PC-9 (cell line): ENCODE measurements around the gene HDAC2.

Source experiments
- EZH2 ChIP-seq: fragments of 200-600 bp; sonication (generic); IDR thresholded peaks from 2 replicates; pipeline ENCODE4 v1.8.0; 2017; ENCODE audit warnings: antibody characterized with exemption, low read depth
- TF ChIP-seq, protein P1 (sequence below): fragments of 200-600 bp; sonication (generic); conservative IDR thresholded peaks from 2 replicates; pipeline ENCODE4 v1.6.1; 2017; ENCODE audit warnings: mixed run types, antibody characterized with exemption, mild to moderate bottlenecking, moderate library complexity

DNA sequence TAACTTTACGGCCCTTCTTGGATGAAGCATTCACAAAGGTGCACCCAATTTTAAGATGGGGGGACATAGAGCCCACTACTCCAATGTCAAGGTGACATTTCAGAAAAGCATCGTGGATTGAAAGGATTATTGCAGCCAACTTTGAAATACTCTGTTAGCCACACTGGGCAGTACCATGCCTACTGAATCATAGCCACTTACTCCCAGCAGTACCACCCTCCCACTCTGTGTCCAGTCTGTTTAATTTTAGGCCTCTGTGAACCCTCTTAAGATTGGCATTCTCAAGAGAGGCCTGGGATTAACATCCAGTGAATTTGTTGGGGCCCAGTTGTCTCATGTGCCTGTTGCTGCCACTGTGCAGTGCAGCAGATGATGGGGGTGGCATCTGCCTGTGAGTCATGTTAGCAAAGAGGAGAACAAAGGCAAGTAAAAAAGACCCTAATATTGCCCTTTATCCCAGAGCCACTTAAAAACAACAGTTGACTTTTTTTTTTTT is 11.2 kb upstream of the HDAC2 start:
- TF ChIP-seq, protein P1, sequence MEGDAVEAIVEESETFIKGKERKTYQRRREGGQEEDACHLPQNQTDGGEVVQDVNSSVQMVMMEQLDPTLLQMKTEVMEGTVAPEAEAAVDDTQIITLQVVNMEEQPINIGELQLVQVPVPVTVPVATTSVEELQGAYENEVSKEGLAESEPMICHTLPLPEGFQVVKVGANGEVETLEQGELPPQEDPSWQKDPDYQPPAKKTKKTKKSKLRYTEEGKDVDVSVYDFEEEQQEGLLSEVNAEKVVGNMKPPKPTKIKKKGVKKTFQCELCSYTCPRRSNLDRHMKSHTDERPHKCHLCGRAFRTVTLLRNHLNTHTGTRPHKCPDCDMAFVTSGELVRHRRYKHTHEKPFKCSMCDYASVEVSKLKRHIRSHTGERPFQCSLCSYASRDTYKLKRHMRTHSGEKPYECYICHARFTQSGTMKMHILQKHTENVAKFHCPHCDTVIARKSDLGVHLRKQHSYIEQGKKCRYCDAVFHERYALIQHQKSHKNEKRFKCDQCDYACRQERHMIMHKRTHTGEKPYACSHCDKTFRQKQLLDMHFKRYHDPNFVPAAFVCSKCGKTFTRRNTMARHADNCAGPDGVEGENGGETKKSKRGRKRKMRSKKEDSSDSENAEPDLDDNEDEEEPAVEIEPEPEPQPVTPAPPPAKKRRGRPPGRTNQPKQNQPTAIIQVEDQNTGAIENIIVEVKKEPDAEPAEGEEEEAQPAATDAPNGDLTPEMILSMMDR, result no peak
- no peak for TF ChIP-seq EZH2
